ENCODE results near the gene IL21R. TPM values are rescaled to one million over a fixed set of nuclear protein-coding genes. Genes with fewer than 3 reads are reported as not detected.

The IL21R gene
- total and polyA plus RNA-seq, 9 of the 15 experiments (the other 6 are each of a cell fraction or from before 2014, with no cell fraction given) = 0.04 to 0.34 (median 0.18) TPM; not detected in 1

GRCh38 chr16:27398894-27399853 lies 2.8 kb upstream of the IL21R start (continued):
- TF ChIP-seq REST (IDR thresholded peaks at IDR 0.05; ENCODE audit: borderline replicate concordance) = no peak
- TF ChIP-seq REST (CRISPR knock-in tag; IDR thresholded peaks at IDR 0.05; ENCODE audit: low read depth) = no peak
- TF ChIP-seq, protein P1, sequence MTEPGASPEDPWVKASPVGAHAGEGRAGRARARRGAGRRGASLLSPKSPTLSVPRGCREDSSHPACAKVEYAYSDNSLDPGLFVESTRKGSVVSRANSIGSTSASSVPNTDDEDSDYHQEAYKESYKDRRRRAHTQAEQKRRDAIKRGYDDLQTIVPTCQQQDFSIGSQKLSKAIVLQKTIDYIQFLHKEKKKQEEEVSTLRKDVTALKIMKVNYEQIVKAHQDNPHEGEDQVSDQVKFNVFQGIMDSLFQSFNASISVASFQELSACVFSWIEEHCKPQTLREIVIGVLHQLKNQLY (CRISPR knock-in tag; conservative IDR thresholded peaks at IDR 0.05) = no peak
- TF ChIP-seq RBM14 (IDR thresholded peaks at IDR 0.05; ENCODE audit: borderline replicate concordance, insufficient read depth, low read depth, low read length) = no peak
- no peak for TF ChIP-seq MCM2 (IDR thresholded peaks at IDR 0.05; ENCODE audit: low read depth)
- TF ChIP-seq TRIM25 (IDR thresholded peaks at IDR 0.05; ENCODE audit: borderline replicate concordance) = no peak
- no peak for TF ChIP-seq STAT5A (IDR thresholded peaks at IDR 0.05; ENCODE audit: borderline replicate concordance, low read length)
- no peak for TF ChIP-seq HMG20B (CRISPR knock-in tag; IDR thresholded peaks at IDR 0.05)
- no peak for TF ChIP-seq ZC3H11A (IDR thresholded peaks at IDR 0.05; ENCODE audit: low read depth, low read length)
- no peak for TF ChIP-seq MXI1 (IDR thresholded peaks at IDR 0.05; ENCODE audit: low read depth, low read length)
- TF ChIP-seq BDP1 (IDR thresholded peaks at IDR 0.05; ENCODE audit: insufficient read depth, insufficient read length) = no peak
- no peak for TF ChIP-seq FUS (optimal IDR thresholded peaks at IDR 0.05; ENCODE audit: low read depth, low read length)
- TF ChIP-seq, protein P2, sequence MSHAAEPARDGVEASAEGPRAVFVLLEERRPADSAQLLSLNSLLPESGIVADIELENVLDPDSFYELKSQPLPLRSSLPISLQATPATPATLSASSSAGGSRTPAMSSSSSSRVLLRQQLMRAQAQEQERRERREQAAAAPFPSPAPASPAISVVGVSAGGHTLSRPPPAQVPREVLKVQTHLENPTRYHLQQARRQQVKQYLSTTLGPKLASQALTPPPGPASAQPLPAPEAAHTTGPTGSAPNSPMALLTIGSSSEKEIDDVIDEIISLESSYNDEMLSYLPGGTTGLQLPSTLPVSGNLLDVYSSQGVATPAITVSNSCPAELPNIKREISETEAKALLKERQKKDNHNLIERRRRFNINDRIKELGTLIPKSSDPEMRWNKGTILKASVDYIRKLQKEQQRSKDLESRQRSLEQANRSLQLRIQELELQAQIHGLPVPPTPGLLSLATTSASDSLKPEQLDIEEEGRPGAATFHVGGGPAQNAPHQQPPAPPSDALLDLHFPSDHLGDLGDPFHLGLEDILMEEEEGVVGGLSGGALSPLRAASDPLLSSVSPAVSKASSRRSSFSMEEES (CRISPR knock-in tag; IDR thresholded peaks at IDR 0.05) = no peak
- TF ChIP-seq ELF2 (CRISPR knock-in tag; IDR thresholded peaks at IDR 0.05) = no peak
- no peak for TF ChIP-seq HNRNPH1 (optimal IDR thresholded peaks at IDR 0.05; ENCODE audit: low read depth, low read length)
